IPS-18c (cell line): ENCODE data around the gene RAD17.
"Not testable (repeated sequence)": the region's sequence is repeated elsewhere in the genome, so short reads cannot be mapped to it uniquely, and the experiment has no call there.

Source experiments
- H3K4me3 ChIP-seq: 2 replicates; pipeline ENCODE4 v1.7.0; 2013; ENCODE audit warnings: low read depth, mild to moderate bottlenecking, low read length, moderate library complexity; ENCODE audit not compliant: insufficient read depth
- H3K9me3 ChIP-seq: one replicate; pipeline ENCODE4 v1.6.1; 2013; ENCODE audit warnings: mild to moderate bottlenecking, low read length, moderate library complexity; ENCODE audit not compliant: control insufficient read depth, insufficient read depth

The RAD17 gene

DNA sequence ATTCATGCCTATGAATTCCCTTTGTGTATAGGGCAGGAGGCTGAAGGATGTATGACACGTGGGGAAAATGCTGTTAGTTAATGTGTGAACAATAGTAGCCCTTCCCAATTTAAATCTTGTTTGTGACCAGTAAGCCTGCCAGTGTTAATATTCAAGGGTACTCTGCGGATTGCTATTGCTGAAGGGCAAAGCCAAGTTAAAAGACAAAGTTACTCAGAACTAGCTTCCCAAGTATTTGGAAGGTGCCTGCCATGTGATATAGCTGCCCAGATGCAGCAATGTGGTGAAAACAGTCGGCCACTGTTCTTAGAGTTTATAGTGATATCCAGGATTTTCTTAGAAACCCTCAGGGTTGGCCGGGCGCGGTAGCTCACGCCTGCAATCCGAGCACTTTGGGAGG is 79.9 kb downstream of the RAD17 start:
- Histone ChIP-seq H3K4me3 (no peak overlapping the region), H3K9me3 (no peaks in the 10 kb centered on the region)

DNA sequence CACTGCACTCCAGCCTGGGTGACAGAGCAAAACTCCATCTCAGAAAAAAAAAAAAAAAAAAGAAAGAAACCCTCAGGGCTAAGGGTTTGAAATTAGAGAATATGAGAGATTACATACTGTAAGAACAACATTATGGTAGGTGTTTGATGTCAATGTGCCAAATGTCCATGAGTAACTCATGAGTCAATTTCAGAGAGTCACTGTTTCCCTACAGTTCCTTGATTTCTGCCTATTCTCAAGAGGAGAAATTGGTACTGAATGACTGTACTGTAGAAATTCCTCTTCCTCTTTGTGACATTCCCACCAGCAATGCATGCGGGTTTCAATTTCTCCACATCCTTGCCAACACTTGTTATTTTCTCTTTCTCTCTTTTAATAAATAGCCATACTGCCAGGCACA is 80.5 kb downstream of the RAD17 start:
- H3K9me3 ChIP-seq, result no peaks in the 10 kb centered on the region
- no peak overlapping the region for H3K4me3 ChIP-seq

DNA sequence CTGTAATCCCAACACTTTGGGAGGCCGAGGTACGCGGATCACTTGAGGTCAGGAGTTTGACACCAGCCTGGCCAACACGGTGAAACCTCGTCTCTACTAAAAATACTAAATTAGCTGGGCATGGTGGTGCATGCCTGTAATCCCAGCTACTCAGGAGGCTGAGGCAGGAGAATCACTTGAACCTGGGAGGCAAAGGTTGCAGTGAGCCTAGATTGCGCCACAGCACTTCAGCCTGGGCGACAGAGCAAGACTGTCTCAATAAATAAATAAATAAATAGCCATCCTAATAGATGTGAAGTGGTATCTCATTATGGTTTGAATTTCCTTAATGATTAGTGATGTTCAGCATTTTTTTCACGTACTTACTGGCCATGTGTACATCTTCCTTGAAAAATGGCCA is 80.9 kb downstream of the RAD17 start:
- not testable (repeated sequence) for H3K9me3 ChIP-seq, H3K4me3 ChIP-seq

DNA sequence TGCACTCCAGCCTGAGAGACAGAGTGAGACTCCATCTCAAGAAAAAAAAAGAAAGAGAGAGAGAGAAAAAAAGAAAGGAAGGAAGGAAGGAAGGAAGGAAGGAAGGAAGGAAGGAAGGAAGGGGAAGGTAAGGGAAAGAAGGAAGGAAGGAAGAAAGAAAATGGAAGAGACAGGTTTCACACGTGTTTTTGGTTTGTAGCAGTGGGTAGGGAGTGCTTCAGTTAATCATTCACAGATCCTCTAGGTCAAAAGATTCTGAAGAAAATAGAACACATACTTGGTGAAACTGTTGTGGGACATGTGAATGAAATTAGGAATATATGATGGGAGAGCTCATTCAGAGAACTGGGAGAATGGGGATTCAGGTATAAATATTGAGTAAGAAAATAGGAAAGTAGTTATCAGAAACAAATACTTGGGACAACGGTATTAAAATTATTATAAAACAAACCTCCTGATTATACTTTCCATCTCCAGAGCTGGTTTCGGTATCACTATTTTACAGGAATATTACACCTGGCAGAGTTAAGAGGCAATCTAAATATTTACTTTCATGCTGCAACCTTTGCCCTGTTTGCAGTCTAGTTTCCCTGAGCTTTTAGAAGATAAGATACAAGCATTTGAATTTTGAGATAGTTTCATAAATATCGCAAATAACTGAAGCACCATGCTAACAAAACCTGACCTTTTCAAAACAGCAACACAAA is 82.5 kb downstream of the RAD17 start:
- no peak overlapping the region for H3K4me3 ChIP-seq
- no peaks in the 10 kb centered on the region for H3K9me3 ChIP-seq

DNA sequence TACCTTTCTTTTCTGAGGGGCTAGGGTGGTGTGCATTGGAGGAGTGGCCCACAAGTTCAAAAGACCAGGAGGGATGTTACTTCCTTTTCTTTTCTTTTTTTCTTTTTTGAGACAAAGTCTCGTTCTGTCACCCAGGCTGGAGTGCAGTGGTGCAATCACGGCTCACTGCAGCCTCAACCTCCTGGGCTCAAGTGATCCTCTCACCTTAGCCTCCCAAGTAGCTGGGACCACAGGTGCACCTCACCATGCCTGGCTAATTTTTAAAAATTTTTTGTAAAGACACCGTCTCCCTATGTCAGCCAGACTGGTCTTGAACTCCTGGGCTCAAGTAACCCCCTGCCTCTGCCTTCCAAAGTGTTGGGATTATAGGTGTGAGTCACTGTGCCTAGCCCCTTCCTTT is 83.9 kb downstream of the RAD17 start:
- not testable (repeated sequence) for H3K9me3 ChIP-seq, H3K4me3 ChIP-seq

DNA sequence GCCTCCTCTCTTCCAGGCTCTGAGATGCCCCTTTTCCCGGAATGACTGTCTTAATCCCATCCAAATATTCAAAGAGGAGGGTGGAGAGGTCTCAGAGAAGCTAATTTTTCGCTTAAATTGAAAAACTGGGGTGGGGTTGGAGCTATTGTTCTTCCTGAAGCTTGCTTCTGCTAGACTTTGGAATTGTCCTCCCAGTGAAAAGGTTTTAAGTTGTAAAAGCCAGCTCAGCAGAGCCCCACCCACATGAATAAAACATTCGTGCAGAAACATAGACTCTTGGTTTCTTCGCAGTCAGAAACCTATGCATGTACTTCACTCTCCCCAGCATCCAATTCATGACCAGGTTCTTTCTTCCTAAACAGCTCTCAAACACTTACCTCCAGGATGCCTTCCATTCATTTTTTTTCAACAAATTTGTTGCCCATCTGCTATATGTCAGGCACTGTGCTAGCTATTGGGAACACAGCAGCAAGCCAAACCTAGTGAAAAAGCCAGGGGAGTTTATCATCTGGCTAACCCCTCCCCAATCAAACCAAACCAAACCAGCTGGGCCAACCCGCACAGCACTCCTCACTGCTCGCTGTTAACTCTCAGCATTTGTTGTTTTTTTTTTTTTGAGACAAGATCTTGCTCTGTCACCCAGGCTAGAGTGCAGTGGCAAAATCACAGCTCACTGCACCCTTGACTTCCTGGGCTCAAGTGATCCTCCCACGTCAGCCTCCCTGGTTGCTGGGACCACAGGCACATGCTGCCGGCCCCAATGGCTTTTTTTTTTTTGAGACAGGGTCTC is 85.0 kb downstream of the RAD17 start:
- Histone ChIP-seq H3K9me3 (no peaks in the 10 kb centered on the region), H3K4me3 (no peak overlapping the region)

DNA sequence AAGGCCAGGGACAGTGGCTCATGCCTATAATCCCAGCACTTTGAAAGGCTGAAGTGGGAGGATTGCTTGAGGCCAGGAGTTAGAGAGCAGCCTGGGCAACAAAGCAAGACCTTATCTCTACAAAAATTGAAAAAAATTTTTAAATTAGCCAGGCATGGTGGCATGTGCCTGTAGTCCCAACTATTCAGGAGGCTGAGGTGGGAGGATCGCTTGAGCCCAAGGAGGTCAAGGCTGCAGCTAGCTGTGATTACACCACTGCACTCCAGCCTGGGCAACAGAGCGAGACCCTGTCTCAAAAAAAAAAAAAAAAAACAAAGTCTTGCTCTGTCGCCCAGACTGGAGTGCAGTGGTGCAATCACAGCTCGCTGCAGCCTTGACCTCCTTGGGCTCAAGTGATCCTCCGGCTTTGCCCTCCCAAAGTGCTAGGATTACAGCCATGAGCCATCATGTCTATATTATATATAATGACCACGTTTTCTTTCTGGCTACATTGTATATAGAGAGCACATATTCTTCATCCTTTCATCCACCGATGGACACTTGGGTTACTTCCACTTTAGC is 85.9 kb downstream of the RAD17 start:
- not testable (repeated sequence) for H3K4me3 ChIP-seq, H3K9me3 ChIP-seq

DNA sequence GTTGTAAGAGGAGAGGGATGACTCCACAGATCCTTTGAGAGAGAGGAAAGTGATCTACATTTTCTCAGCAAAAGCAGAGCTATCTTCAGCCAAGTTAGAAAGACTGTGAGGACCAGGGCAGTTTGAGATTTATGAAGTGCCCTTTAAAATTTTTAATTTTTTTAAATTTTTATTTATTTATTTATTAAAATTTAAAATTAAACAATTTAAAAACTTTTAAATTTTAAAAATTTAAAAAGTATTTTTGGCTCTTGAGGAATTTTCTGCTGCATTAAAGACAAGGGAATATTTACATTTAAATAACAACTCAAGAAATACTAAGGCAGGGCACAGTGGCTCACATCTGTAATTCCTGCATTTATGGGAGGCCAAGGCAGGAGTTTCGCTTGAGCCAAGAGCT is 92.6 kb downstream of the RAD17 start:
- H3K4me3 ChIP-seq, result no peak overlapping the region
- H3K9me3 ChIP-seq, result no peaks in the 10 kb centered on the region
